Measurements from ENCODE around the gene MPV17L2.

DNA sequence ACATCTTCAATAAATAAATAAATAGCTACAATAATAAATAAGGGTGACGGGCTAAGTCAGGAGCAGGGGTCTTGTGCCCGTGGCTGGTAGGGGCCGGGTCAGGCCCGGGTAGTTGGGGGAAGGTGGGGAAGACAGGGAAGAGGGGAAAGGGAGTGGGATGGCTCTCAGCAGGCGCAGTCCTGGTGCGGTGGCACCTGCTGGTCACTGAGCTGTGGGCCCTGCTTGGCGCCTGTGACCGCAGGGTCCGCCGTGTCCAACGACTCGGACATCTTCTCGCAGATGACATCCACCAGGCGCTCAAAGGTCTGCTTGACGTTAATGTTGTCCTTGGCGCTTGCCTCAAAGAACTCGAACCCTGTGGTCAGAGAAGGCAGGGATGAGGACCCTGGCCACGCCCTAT, 4.3 kb downstream of the MPV17L2 start:
- no peak for TF ChIP-seq CTCF (IDR thresholded peaks at IDR 0.05)
- no peak for TF ChIP-seq POLR2A (IDR thresholded peaks at IDR 0.05)

All from lower leg skin (tissue), 3 donors.